Tibial artery (tissue), 4 donors: ENCODE data around the gene PRRC2A.

Experiments
- DNase-seq, 2 donors: peaks; one replicate each; pipeline ENCODE4 v3.0.0-alpha.2; 2019
- H3K27ac ChIP-seq, 2 donors: fragments of 200-600 bp; sonication (generic) in 1 of 2; 1 replicate in 1 of 2; 2 replicates in 1 of 2; pipeline ENCODE4 v1.5.1; 2018 to 2019; ENCODE audit warnings: mild to moderate bottlenecking in 1 of 2
- H3K27me3 ChIP-seq, 2 donors: fragments of 200-600 bp; sonication (generic) in 1 of 2; one replicate each; pipeline versions ENCODE4 v1.5.1 to v1.6.0; 2016 to 2019
- H3K36me3 ChIP-seq, 3 donors: fragments of 200-600 bp; sonication (generic) in 2 of 3; one replicate each; pipeline ENCODE4 v1.5.1; 2016 to 2019; ENCODE audit warnings: mild to moderate bottlenecking in 2 of 3
- H3K4me1 ChIP-seq, 4 donors: fragments of 200-600 bp; sonication (generic) in 2 of 4; 1 replicate in 3 of 4; 2 replicates in 1 of 4; pipeline ENCODE4 v1.5.1; 2016 to 2019
- H3K4me3 ChIP-seq, 2 donors: fragments of 200-600 bp; sonication (generic) in 1 of 2; 1 replicate in 1 of 2; 2 replicates in 1 of 2; pipeline ENCODE4 v1.5.1; 2018 to 2019; ENCODE audit warnings: mild to moderate bottlenecking in 2 of 2
- H3K9me3 ChIP-seq, 3 donors: fragments of 200-600 bp; sonication (generic) in 1 of 3; one replicate each; pipeline ENCODE4 v1.5.1; 2016 to 2019
- intact Hi-C: fragments of 100-400 bp; cut with DNase I; formaldehyde crosslinking; loops from one replicate; pipeline ENCODE4 v1.15.0; 2023; ENCODE audit warnings: low total_unique reads
- TF ChIP-seq, protein P1 (sequence below), 2 experiments: fragments of 200-600 bp in 1 of 2; fragments of 450-650 bp in 1 of 2; IDR thresholded peaks; one replicate each; pipeline ENCODE4 v1.5.1; 2017 to 2019; ENCODE audit warnings: antibody characterized with exemption in 2 of 2, mild to moderate bottlenecking in 1 of 2, moderate library complexity in 1 of 2

PRRC2A gene

DNA sequence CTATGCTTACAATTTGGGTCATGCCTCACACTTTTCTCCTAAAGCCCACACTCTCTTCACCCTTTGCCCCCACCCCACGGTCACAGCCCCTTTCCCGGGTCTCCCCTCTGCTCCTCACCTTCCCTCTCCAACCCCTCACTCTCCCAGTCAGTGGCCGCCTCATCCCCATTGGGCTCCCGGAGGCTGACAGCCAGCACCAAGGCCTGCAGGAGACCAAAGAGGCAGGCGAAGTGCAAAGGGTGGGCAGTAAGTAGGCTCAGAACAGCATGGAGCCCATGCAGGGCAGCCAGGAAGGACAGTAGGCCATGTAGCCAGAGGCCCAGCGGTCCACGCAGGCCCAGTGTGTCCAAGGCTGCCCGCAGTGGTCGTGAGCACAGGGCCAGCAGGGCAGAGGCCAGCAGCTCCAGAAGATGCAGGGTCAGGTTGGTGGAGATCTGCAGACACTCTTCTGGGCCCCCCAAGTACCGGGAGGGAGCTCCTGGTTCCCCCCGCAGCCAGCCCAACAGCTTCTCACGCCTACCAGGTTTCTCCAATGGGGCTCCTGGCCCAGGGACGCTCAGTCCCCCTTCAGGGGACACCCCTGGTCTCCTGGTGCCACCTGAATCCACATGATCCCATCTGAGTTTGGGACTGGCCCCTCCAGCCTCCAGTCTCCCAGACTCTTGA is 38.6 kb downstream of the PRRC2A start:
- TF ChIP-seq, protein P1, sequence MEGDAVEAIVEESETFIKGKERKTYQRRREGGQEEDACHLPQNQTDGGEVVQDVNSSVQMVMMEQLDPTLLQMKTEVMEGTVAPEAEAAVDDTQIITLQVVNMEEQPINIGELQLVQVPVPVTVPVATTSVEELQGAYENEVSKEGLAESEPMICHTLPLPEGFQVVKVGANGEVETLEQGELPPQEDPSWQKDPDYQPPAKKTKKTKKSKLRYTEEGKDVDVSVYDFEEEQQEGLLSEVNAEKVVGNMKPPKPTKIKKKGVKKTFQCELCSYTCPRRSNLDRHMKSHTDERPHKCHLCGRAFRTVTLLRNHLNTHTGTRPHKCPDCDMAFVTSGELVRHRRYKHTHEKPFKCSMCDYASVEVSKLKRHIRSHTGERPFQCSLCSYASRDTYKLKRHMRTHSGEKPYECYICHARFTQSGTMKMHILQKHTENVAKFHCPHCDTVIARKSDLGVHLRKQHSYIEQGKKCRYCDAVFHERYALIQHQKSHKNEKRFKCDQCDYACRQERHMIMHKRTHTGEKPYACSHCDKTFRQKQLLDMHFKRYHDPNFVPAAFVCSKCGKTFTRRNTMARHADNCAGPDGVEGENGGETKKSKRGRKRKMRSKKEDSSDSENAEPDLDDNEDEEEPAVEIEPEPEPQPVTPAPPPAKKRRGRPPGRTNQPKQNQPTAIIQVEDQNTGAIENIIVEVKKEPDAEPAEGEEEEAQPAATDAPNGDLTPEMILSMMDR (IDR thresholded peaks at IDR 0.05), result no peak
- H3K36me3 ChIP-seq, result peaks cover 4 to 54% (median 24%) of the 10 kb centered on the region in 3 donors
- H3K9me3 ChIP-seq, result no peaks in the 10 kb centered on the region
- H3K27me3 ChIP-seq, result no peaks in the 10 kb centered on the region
- DNase-seq, result no peak
- H3K27ac ChIP-seq, result peak overlapping the region; percentile 78 to 81
- H3K4me1 ChIP-seq, result peaks cover 6 to 72% (median 49%) of the 10 kb centered on the region in 4 donors
- H3K4me3 ChIP-seq, result peak overlapping the region; percentile 67 to 68
- intact Hi-C loops, result no loop called here

DNA sequence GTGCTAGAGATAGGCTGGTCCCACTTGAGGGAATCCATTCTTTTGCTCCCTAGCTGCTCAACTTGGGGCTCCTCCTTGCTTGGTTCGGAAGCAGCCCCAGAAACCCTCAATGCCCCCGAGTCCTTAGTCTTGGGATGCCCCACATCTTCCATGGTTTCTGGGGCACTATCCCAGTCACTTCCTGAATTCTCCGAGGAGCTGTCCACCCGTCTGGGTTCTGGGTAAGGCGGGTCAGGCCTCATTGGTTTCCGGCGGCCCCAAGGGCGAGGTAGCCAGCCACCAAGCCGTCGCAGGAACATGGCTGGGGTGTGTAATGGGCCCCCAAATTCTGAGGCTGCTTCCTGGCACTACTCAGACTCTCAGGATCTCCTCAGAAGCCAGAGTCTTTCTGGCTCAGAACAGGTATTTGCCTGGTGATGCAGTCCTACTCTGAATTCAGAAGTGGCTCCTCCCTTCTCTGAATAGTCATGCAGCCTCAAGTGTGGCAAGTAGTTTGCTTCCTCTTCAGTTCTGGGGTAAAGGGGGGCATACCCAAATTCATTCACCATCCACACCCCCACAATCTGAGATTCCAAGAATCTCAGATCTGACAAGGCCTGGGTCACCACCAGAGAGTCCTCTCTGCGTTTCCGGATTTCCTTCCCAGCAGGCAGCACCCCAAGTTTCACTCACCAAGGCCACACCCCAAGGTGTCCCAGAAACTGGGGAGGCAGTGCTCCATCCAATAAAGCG is 39.3 kb downstream of the PRRC2A start:
- H3K9me3 ChIP-seq, result no peaks in the 10 kb centered on the region
- H3K4me3 ChIP-seq, result peak overlapping the region; percentile 67 to 68
- no peaks in the 10 kb centered on the region for H3K27me3 ChIP-seq
- TF ChIP-seq, protein P1 (IDR thresholded peaks at IDR 0.05), result no peak
- intact Hi-C loops, result no loop called here
- DNase-seq, result no peak
- peaks cover 4 to 54% (median 24%) of the 10 kb centered on the region in 3 donors for H3K36me3 ChIP-seq
- H3K4me1 ChIP-seq, result peaks cover 6 to 76% (median 51%) of the 10 kb centered on the region in 4 donors
- peak overlapping the region; percentile 78 to 81 for H3K27ac ChIP-seq

DNA sequence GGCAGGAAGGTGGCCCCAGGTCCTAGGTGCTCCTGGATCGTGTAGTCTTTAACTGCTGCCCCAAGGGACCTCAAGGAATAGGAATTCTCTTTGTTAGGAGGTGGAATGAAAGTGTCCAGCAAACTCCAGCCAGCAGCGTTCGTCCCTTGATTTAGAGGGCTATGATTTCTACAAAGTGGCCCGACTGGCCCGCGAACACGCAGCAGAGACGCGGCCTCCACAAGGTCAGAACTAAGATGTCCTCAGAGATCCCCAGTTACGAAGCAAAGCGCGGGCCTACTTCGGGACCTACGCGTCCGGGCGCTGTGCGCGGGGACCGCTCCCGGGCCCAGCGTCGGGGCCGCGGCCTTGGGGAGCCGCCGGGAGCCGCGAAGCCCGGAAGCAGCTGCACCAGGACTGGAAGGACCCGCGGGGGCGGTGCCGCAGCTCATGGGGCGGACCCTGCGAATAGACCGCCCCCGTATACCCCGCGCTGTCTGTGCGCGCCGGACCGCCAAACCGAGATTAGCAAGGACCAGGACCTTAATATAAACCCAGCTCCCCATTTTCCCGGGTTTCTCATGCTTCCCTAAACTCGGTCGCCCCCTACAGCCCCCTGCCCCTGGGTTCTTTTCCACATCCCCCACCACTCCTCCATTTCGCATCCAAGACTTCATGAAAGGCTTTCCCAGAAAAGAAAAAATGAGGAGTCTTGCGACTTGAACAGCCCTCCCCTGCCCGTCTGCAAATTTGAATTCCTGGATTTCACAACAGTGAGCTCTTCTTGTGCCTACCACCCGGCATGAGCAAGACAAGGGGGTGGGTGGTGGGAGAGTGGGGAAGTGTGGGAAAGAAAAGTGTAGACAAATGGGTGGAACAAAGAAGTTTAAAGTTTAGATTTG is 40.1 kb downstream of the PRRC2A start, which contains the start of gene C6orf47:
Gene C6orf47, minus strand, starts transcription at position 398 of the 881 bp plus-strand sequence. CDS start 831 bp downstream, outside the sequence.
- Histone ChIP-seq H3K4me3 (peak within 1 kb of the TSS; percentile 67 to 68), H3K4me1 (peaks cover 6 to 68% (median 51%) of the 10 kb centered on the region in 4 donors), H3K9me3 (no peaks in the 10 kb centered on the region), H3K36me3 (peaks cover 4 to 49% (median 24%) of the 10 kb centered on the region in 3 donors), H3K27me3 (no peaks in the 10 kb centered on the region), H3K27ac (peak within 1 kb of the TSS; percentile 78 to 81)
- intact Hi-C loops, result no loop called here
- peak; percentile 88 to 94 for DNase-seq
- TF ChIP-seq, protein P1 (IDR thresholded peaks at IDR 0.05), result no peak

DNA sequence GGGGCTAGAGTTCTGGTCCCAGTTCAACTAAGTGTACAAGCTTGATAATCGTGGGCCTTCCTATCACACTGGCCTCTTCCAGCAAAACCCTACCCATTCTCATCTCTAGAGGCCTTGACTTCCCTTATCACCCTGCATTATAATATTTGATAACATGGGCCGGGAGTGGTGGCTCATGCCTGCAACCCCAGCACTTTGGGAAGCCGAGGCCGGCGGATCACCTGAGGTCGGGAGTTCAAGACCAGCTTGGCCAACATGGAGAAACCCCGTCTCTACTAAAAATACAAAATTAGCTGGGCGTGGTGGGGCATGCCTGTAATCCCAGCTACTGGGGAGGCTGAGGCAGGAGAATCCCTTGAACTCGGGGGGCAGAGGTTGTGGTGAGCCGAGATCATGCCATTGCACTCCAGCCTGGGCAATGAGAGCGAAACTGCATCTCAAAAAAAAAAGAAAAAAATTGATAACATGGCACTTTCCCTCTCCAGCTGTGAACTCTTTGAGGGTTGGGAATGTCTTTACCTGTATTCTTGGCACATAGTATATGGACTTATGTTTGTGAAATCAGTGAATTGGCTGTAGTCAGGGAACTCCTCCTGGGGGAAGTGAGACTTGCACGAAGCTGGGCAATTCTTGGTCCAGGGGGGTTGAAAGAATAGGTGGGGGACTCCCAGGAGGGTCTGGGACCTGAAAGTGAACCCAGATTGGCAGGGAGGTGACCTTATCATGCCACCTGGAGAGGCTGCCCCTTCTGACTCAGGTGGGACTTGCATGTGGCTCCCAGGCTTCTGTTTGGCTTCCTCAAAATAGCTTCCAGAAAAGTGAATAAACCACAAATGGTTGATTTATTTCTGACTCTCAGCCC is 41.0 kb downstream of the PRRC2A start:
- Histone ChIP-seq H3K4me1 (peaks cover 6 to 67% (median 53%) of the 10 kb centered on the region in 4 donors), H3K9me3 (no peaks in the 10 kb centered on the region), H3K4me3 (peak overlapping the region; percentile 67 to 68), H3K27me3 (no peaks in the 10 kb centered on the region), H3K27ac (peak overlapping the region; percentile 78 to 81), H3K36me3 (peaks cover 4 to 41% (median 24%) of the 10 kb centered on the region in 3 donors)
- TF ChIP-seq, protein P1 (IDR thresholded peaks at IDR 0.05), result no peak
- intact Hi-C loops, result no loop called here
- no peak for DNase-seq
